Stimulated activated CD8-positive, alpha-beta memory T cell treated with anti-CD3 and anti-CD28 coated beads, Interleukin-4, amount 100 ng/mL, for 24 hours (primary cell): ENCODE data around the gene USP34.

Experiments used
- DNase-seq: peaks from one replicate; pipeline ENCODE4 v3.0.0-alpha.2; 2020; ENCODE audit warnings: low read depth

The USP34 gene

GRCh38 chr2:61291851-61292575 lies 178.9 kb downstream of the USP34 start:
- no peak for DNase-seq

GRCh38 chr2:61288070-61288841 lies 182.6 kb downstream of the USP34 start:
- DNase-seq, result no peak

DNA sequence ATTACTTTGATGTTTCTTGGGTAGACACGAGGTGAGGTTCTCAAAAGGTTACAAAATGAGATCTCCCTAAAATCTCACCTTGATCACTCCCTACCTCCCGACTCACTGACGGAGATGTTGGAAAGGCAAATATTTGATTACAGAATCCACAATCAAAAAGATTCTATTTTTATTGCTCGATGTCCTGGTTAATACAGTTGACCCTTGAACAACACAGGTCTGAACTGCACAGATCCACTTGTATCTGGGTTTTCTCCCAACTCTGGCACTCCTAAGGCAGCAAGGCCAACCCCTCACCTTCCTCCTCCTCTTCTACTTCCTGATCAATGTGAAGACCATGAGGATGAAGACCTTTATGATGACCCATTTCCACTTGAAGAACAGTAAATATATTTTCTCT lies 183.6 kb downstream of the USP34 start:
- DNase-seq, result no peak

DNA sequence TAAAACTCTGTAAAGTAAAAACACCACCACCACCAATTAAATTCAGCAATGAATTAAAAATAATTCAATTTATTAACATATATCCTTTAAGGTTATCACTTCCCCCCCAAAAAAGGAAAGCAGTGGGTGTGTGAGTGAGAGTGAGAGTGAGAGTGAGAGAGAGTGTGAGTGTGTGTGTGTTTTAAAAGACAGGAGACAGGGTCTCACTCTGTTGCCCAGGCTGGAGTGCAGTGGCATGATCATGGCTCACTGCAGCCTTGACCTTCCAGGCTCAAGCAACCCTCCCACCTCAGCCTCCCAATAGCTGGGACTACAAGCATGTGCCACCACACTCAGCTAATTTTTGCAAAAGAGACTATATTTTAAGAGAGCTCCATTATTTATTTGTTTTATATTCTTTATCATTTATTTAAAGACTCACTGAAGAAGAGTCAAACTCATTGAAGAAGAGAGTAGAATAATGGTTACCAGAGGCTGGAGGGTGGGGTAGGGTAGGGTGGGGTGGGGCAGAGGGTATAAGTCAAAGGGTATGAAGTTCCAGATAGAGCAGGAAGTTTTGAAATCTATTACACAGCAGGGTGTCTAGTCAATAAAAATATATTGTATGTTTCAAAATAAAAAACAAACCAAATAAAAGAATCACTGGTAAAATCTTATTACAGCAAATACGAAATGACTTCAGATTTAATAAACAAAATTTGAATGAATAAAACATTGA lies 187.3 kb downstream of the USP34 start:
- DNase-seq, result no peak

GRCh38 chr2:61282104-61282590 lies 188.7 kb downstream of the USP34 start:
- DNase-seq, result no peak

GRCh38 chr2:61281321-61281720 lies 189.6 kb downstream of the USP34 start:
- no peak for DNase-seq

DNA sequence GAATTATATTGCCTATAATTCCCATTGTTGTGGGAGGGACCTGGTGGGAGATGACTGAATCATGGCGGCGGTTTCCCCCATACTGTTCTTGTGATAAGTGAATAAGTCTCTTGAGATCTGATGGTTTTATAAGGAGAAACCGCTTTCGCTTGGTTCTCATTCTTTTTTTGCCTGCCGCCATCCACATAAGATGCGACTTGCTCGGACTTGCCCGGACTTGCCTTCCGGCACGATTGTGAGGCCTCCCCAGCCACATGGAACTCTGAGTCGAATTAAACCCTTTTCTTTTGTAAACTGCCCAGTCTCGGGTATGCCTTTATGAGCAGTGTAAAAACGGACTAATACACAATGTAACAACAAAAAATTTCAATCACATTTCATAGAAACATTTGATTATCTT lies 193.1 kb downstream of the USP34 start:
- no peak for DNase-seq

DNA sequence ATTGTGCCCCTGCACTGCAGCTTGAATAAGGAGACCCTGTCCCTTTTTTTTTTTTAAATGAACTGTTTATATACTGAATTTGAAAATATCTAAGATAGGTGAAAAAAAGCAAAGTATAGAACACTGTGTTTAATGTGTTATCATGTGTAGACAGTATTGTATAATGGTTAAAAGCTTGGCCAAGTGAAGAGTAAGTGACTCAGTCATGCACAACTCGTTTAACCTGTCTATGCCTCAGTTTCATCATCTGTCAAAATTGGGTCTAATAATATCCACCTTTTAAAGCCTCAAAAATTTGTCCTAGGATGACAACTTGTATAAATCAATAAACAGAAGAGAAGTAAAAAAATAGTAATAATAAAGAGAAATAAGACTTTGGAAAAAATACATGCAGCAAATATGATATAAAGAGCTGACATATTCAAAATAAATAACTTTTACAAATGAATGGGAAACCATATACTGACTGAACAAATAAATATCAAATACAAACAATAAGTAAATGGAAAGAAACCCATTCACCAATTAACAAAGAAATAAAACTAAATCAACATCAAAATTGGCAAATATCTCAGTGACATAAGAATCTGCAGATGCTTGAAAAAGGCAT lies 195.2 kb downstream of the USP34 start:
- DNase-seq, result no peak

DNA sequence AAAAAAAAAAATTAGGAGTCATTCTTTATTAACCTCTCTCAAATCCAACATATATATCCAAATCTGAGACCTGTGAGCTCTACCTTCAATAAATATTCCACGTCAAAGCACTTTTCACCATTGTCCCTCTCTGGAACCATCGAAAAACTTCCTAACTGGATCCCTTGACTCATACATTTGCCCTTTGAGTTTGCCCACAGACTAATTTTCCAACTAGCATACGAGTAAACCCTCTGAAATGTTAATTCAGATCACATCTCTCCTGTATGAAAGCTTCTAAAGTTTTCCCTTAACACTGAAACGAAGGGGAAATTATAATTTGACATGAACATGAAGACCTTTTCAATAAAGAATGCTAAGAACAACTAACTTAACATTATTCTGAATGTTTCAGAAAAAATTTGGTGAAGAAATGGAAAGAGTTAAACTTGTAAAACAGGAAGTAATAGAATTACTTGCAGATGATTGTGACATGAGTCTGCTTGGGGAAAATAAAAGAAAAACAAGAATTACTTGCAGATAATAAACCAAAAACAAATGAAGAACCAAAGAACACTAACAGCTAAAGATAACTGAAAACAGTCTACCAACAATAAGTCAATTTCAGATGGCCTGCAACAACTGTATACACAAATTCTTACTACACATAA lies 198.3 kb downstream of the USP34 start:
- no peak for DNase-seq

DNA sequence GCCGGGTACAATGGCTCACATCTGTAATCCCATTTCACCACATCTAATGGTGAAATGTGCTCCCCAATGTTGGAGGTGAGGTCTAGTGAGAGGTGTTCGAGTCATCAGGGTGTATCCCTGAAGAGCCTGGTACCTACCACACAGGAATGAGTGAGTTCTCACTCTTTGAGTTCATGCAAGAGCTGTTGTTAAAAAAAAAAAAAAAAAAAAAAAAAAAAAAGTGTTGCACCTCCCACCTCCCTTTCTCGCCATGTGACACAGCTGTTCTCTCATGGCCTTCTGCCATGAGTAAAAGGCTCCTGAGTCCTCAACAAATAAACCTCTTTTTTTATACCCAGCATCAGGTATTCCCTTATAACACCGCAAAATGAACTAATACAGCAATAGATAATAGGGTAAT lies 202.6 kb downstream of the USP34 start:
- DNase-seq, result no peak

DNA sequence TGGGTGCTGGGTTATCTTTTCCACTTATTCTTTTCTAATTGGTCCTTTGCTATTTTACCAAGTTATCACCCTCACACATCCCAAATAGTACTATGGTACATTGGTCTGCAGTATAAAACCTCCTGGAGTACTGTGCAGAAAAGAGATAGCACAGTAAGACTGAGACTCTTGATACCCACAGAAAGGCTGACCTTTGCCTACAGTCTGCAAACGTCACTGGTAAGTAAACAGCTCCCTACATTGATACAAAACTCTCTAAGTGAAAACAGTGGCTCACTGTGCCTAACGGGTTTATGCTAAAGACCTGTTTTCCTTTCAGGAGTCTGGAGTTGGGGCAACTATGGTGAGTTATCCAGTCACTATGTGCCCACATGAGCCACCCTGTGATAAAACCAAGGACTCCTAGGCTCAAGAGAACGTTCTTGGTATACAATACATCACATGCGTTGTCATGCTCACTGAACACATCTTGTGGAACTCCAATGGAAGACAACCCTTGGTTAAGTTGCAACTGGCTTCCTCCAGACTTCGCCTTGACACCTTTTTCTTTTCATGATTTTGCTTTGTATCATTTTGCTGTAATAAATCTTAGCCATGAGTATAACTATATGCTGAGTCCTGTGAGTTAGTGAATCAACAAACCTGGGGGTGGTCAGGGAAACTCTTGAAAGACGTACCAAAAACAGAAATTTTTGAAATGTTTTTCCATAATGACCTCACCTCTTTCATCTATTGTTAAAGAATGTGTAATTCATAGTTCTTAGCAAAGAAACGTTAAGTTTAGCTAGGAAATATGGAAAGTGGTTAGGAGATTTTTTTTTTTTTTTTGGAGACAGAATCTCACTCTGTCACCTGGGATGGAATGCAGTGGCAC lies 204.0 kb downstream of the USP34 start:
- no peak for DNase-seq

- no peak for DNase-seq
These were observed 207.1 kb downstream of the USP34 start for GRCh38 chr2:61263830-61264229.

DNA sequence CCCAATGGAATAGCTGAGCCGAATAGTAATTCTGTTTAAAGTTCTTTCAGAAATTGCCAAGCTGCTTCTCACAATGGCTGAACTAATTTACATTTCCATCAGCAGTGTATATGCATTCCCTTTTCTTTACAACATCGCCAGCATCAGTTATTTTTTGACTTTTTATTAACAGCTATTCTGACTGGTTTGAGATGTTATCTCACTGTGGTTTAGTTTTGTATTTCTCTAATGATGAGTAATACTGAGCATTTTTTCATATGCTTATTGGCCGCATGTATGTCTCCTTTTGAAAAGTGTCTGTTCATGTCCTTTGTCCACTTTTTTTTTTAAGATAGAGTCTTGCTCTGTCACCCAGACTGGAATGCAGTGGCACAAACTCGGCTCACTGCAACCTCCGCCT lies 208.2 kb downstream of the USP34 start:
- DNase-seq, result no peak

- no peak for DNase-seq
These were observed 213.4 kb downstream of the USP34 start for GRCh38 chr2:61257446-61257845.

DNA sequence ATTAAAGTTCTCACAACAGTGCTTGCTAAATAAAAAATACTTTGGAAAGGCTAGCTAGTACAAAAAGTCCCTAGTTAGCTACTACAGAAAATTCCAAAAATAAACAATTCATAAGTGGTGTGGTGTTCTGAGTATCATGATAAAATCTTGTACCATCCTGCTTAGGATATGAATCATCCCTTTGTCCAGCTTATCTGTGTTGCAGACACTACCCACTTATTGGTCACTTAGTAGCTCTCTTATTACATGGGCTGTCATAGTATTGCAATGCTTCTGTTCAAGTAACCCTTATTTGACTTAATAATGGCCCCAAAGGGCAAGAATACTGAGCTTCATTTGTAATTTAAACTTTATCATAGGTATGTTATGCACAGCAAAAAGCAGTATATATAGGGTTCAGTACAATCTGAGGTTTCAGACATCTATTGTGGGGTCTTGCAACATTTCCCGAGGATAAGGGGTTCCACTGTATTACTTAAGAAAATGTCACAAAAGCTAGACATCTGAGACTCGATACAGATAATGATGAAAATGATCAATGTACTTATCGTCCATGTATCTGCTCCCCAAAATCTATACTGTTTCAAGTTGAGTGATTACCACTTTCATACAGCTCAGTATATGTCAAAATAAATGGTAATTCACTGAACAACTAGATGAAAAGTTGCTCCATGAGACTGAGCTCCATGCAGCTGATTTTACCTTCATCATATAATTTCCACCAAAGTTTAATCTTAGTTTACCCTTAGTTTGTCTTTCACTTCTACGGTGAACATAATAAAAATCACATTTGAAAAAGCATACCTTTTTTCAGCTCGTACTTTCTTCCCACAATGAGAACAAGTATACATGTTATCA lies 215.1 kb downstream of the USP34 start:
- DNase-seq, result no peak

GRCh38 chr2:61254536-61254935 lies 216.4 kb downstream of the USP34 start:
- no peak for DNase-seq

DNA sequence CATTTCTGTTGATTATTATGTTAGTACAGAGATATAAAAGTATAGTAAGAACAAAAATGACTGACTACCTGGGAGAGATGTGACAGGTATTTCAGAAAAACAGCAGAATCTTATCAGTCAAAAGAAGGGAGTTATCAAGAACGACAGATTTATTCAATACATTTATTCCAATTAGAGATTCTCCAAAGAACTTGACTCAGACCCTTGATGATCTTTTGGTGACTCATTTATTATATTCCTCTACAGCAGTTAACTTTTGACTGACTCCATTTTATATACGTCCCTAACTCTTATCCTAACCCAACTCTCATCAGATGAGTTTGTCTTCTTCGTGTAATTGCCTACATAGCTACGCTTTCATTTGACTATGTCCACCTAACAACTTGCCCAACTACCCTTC lies 217.8 kb downstream of the USP34 start:
- DNase-seq, result no peak

- no peak for DNase-seq
These were observed 218.9 kb downstream of the USP34 start for GRCh38 chr2:61252031-61252430.

DNA sequence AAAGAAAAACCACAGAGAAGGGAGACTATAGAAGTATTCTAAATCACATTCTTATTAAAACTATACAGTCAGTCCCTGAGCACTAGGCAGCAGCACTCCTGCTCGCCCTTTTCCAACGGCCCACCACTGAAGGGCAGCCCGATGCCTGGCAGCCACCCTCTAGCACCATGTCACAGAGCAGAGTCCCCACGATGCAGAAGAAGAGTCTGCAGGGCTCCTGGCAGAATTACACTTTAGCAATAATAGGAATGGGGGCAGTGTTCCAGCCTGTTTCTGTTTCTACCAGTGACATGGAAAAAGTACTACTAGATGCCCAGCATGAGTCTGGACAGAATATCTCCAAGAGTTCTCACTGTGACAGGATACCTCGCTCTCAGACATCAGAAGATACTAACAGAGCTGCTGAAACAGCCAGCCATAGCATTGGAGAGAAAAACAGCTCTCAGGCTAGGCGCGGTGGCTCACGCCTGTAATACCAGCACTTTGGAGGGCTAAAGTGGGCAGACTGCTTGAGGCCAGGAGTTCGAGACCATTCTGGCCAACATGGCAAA lies 221.3 kb downstream of the USP34 start:
- no peak for DNase-seq
